OCI-LY7 (cell line): ENCODE data around the gene TRPM2. TPM values are rescaled to one million over a fixed set of nuclear protein-coding genes. Genes with fewer than 3 reads are reported as not detected.
A peak's percentile ranks its signal among the peaks of the same experiment; 100 is the strongest.

ENCODE experiments used
- BruUV-seq: library from RNA; stranded (reverse); fragments of 400-500 nt; replicated peaks from 2 replicates; lab custom pipeline; 2021; lab: Mats Ljungman, UMichigan
- CTCF ChIA-PET: fragments of 300-600 bp; sonication (Branson Sonifier 250); formaldehyde crosslinking; loops from one replicate; lab custom pipeline; 2022; ENCODE audit warnings: antibody characterized with exemption; ENCODE audit not compliant: unreplicated experiment; lab: Charles Lee
- POLR2A ChIA-PET: fragments of 300-600 bp; sonication (Branson Sonifier 250); formaldehyde crosslinking; loops from one replicate; lab custom pipeline; 2022; ENCODE audit warnings: antibody characterized with exemption; lab: Charles Lee
- DNase-seq: peaks from one replicate; pipeline ENCODE4 v3.0.0-alpha.2; 2015; ENCODE audit warnings: low spot score
- H2AFZ ChIP-seq: fragments of 200-600 bp; sonication (generic), shearing (Covaris generic); 2 replicates; pipeline ENCODE4 v1.6.1; 2014; ENCODE audit warnings: mild to moderate bottlenecking, antibody characterized with exemption, low read length, moderate library complexity
- H3K27ac ChIP-seq: fragments of 200-600 bp; sonication (generic); 2 replicates; pipeline ENCODE4 v1.5.1; 2014; ENCODE audit warnings: mixed run types, low read depth, mild to moderate bottlenecking, moderate library complexity, low read length, inconsistent platforms; ENCODE audit not compliant: poor library complexity, severe bottlenecking
- H3K36me3 ChIP-seq: fragments of 200-600 bp; sonication (generic); 2 replicates; pipeline ENCODE4 v1.6.1; 2014; ENCODE audit warnings: mild to moderate bottlenecking, antibody characterized with exemption, low read length, moderate library complexity, mixed read lengths; ENCODE audit not compliant: insufficient read depth
- H3K4me1 ChIP-seq: fragments of 200-600 bp; sonication (generic); 2 replicates; pipeline ENCODE4 v1.5.1; 2014; ENCODE audit warnings: mild to moderate bottlenecking, low read length; ENCODE audit not compliant: insufficient read depth, poor library complexity, severe bottlenecking
- H3K4me2 ChIP-seq: fragments of 200-600 bp; sonication (generic); 2 replicates; pipeline ENCODE4 v1.6.1; 2014; ENCODE audit warnings: mild to moderate bottlenecking, low read length
- H3K4me3 ChIP-seq: fragments of 200-600 bp; sonication (generic); 2 replicates; pipeline ENCODE4 v1.5.1; 2014; ENCODE audit warnings: mild to moderate bottlenecking, low read depth, low read length; ENCODE audit not compliant: poor library complexity, severe bottlenecking
- H3K79me2 ChIP-seq: fragments of 200-600 bp; sonication (generic); 2 replicates; pipeline ENCODE4 v1.6.1; 2016; ENCODE audit warnings: low read depth, mild to moderate bottlenecking, low read length, moderate library complexity, mixed read lengths; ENCODE audit not compliant: insufficient read depth
- H3K9me2 ChIP-seq: fragments of 200-600 bp; sonication (generic); 2 replicates; pipeline ENCODE4 v1.6.1; 2016; ENCODE audit warnings: mild to moderate bottlenecking, low read length, mixed read lengths; ENCODE audit not compliant: insufficient read depth
- H3K9me3 ChIP-seq: fragments of 200-600 bp; sonication (generic); 2 replicates; pipeline ENCODE4 v1.6.1; 2014; ENCODE audit warnings: mild to moderate bottlenecking, mixed run types, low read length, mixed read lengths
- H4K20me1 ChIP-seq: fragments of 200-600 bp; sonication (generic); 2 replicates; pipeline ENCODE4 v1.6.1; 2014; ENCODE audit warnings: mild to moderate bottlenecking, antibody characterized with exemption, low read length, moderate library complexity, mixed read lengths; ENCODE audit not compliant: insufficient read depth
- EZH2phosphoT487 ChIP-seq: fragments of 200-600 bp; sonication (generic); IDR thresholded peaks from 2 replicates; pipeline ENCODE4 v1.6.1; 2018; ENCODE audit warnings: low read depth, borderline replicate concordance, mild to moderate bottlenecking, mixed run types, antibody characterized with exemption, low read length, moderate library complexity, mixed read lengths
- intact Hi-C: fragments of 100-400 bp; cut with micrococcal nuclease; formaldehyde crosslinking; loops from one replicate; pipeline ENCODE4 v1.10.0; 2022; ENCODE audit not compliant: unreplicated experiment
- total RNA-seq, 2 experiments: library from RNA; depleted of rRNA in 1 of 2; stranded (reverse); fragments of >200 nt in 1 of 2; shearing (Covaris generic) in 1 of 2; gene quantifications; 2 replicates each; pipeline ENCODE4 v1.2.3, GENCODE V29; 2014 to 2022
- TF ChIP-seq, protein P1 (sequence below): fragments of 200-600 bp; sonication (generic); conservative IDR thresholded peaks from 2 replicates; pipeline ENCODE4 v1.5.1; 2014; ENCODE audit warnings: mild to moderate bottlenecking, antibody characterized with exemption, low read length, moderate library complexity, mixed read lengths

Gene TRPM2
- total RNA-seq, 2 experiments from 2014 or later, result 1.8 to 7.1 TPM

DNA sequence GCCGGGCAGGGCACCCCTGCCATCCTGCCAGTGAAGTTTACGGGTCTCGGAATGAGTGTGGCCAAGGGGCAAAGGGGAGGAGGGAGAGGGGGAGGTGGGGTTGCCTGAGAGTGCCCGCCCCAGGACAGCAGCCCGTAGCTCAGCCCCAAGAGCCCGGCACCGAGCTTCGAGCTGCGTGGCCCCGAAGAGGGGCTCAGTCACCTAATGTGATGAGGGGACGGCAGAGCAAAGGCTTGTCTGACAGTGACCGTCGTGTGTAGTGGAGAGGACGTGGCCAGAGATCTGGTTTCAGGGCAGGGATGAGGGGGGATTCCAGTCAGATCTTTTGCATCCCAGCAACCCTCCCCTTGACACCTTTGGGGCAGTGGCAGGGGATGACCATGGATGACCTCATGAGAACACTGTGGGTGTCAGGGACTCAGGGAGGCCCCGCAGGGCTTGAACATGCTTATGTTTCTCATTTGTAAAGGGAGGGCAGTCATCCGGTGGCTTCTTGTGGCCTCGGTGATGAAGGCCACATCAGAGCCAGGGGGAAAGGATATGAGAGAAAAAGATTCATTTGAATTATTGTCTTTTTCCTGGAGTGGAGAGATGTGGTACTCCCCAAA, 1.1 kb upstream of the TRPM2 start:
- no TSS peak for BruUV-seq
- Histone ChIP-seq H3K79me2 (no peaks in the 10 kb centered on the region), H3K4me3 (no peak overlapping the region), H3K4me1 (peaks cover 34% of the 10 kb centered on the region), H3K9me3 (no peaks in the 10 kb centered on the region), H3K36me3 (no peaks in the 10 kb centered on the region), H2AFZ (peak overlapping the region; percentile 82; the same call in 1 of the 2 replicates), H4K20me1 (no peaks in the 10 kb centered on the region), H3K27ac (no peak overlapping the region), H3K4me2 (no peak overlapping the region), H3K9me2 (no peaks in the 10 kb centered on the region)
- no peak for TF ChIP-seq EZH2phosphoT487
- TF ChIP-seq, protein P1, sequence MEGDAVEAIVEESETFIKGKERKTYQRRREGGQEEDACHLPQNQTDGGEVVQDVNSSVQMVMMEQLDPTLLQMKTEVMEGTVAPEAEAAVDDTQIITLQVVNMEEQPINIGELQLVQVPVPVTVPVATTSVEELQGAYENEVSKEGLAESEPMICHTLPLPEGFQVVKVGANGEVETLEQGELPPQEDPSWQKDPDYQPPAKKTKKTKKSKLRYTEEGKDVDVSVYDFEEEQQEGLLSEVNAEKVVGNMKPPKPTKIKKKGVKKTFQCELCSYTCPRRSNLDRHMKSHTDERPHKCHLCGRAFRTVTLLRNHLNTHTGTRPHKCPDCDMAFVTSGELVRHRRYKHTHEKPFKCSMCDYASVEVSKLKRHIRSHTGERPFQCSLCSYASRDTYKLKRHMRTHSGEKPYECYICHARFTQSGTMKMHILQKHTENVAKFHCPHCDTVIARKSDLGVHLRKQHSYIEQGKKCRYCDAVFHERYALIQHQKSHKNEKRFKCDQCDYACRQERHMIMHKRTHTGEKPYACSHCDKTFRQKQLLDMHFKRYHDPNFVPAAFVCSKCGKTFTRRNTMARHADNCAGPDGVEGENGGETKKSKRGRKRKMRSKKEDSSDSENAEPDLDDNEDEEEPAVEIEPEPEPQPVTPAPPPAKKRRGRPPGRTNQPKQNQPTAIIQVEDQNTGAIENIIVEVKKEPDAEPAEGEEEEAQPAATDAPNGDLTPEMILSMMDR, result no peak
- no peak for DNase-seq
- CTCF ChIA-PET, result no interaction called here
- intact Hi-C loops, result no loop called here
- POLR2A ChIA-PET, result no interaction called here

DNA sequence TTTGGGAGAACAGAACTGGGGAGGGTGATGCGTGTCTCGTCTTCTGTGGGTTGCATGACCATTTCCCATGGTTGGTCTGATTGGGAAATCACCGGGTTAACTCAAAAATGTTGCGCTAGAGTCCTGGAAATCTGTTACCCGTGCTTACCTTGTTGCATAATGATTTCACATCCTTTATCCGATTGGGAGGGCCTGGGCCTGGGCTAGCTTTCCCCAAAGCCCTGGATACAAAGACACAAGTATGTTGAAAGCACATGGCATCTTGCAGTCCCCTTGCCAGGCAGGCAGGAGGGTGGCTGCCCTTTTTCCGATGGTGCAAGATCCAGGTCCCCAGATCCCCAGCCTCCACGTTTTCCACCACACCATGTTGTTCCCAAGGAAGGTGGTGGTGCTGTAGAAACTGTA, 582 bp downstream of the TRPM2 start:
- H3K4me3 ChIP-seq, result no peak overlapping the region
- ChIA-PET CTCF (interaction anchor here (0.6 kb wide), 1 partner anchor 16 kb away, joined by 3 read pairs; no protein-coding TSS in a partner anchor), POLR2A (interaction anchor here (0.5 to 0.8 kb wide), 2 partner anchors 15 to 347 kb away, joined by 3 read pairs; partner anchors contain the start of gene CFAP410)
- no peak for TF ChIP-seq EZH2phosphoT487
- TF ChIP-seq, protein P1, result no peak
- no peaks in the 10 kb centered on the region for H4K20me1 ChIP-seq
- no peaks in the 10 kb centered on the region for H3K79me2 ChIP-seq
- no peaks in the 10 kb centered on the region for H3K9me3 ChIP-seq
- no peak for DNase-seq
- H3K36me3 ChIP-seq, result no peaks in the 10 kb centered on the region
- peak overlapping the region; percentile 25 for H3K27ac ChIP-seq
- BruUV-seq, result no TSS peak
- H2AFZ ChIP-seq, result peak overlapping the region; percentile 71; the same call in 1 of the 2 replicates
- H3K9me2 ChIP-seq, result no peaks in the 10 kb centered on the region
- peaks cover 34% of the 10 kb centered on the region for H3K4me1 ChIP-seq
- intact Hi-C loops, result no loop called here
- peak overlapping the region; percentile 47 for H3K4me2 ChIP-seq
